HFF-Myc (cell line): ENCODE measurements around the gene EP300.
"Not testable (repeated sequence)": the region's sequence is repeated elsewhere in the genome, so short reads cannot be mapped to it uniquely, and the experiment has no call there.

Experiments
- DNase-seq: peaks from one replicate; pipeline ENCODE4 v3.0.0-alpha.2; 2011; ENCODE audit warnings: low read depth; ENCODE audit errors: extremely low read depth
- H3K4me3 ChIP-seq: replicated peaks from 2 replicates; pipeline ENCODE4 v1.5.1; 2011; ENCODE audit warnings: low read depth, mild to moderate bottlenecking, control low read depth, low read length
- CTCF ChIP-seq: IDR thresholded peaks from 2 replicates; pipeline ENCODE4 v1.5.1; 2012; ENCODE audit warnings: mild to moderate bottlenecking, low read depth, low read length, control low read depth; ENCODE audit errors: missing control alignments

The EP300 gene

GRCh38 chr22:41092023-41092817 lies at the start of gene EP300:
Gene EP300 (plus strand): TSS chr22:41092592. CDS start chr22:41093005, 413 bp downstream.
- DNase-seq = no peak
- H3K4me3 ChIP-seq = peak within 1 kb of the TSS; percentile 78
- no peak for TF ChIP-seq CTCF

DNA sequence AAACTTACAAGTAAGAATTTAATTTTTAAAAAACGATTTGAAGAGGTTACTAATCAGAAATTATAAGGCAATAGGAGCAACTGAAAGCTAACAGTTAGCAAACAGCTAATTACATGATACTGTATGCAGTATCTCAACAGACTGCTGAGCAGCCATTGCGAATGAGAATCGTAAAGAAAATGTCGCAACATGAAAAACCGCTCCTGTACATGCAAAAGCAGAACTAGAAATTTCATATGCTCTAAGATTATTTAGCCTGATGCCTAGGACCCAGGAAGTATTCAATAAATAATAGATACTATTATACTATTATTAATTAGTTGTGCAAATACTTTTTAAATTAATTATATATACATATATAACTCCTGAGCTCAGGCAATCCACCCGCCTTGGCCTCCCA lies 48.7 kb upstream of the EP300 start:
- no peak overlapping the region for H3K4me3 ChIP-seq
- no peak for TF ChIP-seq CTCF
- no peak for DNase-seq

- not testable (repeated sequence) for DNase-seq, H3K4me3 ChIP-seq
Observed at GRCh38 chr22:41045575-41045974, 46.8 kb upstream of the EP300 start.

GRCh38 chr22:41047801-41048211 lies 44.6 kb upstream of the EP300 start:
- no peak for TF ChIP-seq CTCF
- H3K4me3 ChIP-seq = no peak overlapping the region
- no peak for DNase-seq

DNA sequence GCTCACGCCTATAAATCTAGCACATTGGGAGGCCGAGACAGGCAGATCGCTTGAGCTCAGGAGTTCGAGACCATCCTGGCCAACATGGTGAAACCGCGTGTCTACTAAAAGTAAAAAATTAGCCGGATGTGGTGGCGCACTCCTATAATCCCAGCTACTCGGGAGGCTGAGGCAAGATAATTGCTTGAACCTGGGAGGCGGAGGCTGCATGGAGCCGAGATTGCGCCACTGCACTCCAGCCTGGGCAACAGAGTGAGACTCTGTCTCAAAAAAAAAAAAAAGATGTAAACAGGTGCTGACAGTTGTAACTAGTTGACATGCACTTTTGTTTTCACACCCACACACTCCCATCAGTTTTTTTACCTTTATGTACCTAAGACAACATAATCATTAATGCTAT lies 44.0 kb upstream of the EP300 start:
- not testable (repeated sequence) for H3K4me3 ChIP-seq, DNase-seq

DNA sequence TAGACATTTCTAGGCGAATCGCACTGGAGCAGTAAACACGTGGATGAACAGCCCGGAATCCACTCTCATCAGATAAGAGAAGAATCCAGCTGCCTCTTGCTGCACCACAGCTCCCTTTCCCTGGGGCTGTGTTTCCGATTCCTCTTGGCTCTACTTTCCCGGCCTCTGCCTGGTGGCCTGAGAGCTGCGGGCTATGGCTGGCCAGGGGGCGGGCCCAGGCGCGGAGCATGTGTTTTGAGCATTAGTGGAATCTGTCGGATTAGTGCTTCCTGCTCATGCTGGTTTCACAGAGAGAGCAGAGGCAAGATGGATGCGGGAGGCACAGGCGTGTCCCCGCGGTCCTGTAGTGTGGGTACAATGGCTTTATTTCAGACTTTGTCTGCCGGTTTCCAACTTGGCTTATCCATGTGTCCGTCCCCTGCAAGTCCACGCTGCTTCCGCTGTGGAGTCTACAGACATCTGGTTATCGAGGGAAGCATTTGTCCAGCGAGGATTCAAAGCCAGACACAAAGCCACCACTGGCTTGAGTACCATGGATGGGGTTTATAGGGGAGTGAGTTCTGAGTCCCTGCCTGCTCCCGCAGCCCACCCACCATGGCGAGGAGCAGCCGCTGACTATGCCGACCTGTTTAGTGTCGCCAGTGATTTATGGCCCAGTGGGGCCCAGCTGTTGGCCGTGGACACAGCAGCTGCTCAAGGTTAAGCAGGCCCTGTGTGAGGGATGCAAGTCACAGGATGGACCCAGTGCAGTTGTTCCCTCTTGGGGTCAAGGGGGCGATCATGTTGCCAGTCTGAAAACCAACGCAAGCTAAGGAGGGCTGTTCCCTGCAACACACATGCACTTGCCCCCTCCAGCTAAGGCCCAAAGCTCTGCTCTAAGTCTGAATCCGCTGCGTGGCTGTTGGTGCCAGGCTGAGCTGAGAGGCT lies 43.3 kb upstream of the EP300 start:
- no peak overlapping the region for H3K4me3 ChIP-seq
- peak; percentile 57 for DNase-seq
- no peak for TF ChIP-seq CTCF

GRCh38 chr22:41049795-41050194 lies 42.6 kb upstream of the EP300 start:
- not testable (repeated sequence) for H3K4me3 ChIP-seq, DNase-seq

DNA sequence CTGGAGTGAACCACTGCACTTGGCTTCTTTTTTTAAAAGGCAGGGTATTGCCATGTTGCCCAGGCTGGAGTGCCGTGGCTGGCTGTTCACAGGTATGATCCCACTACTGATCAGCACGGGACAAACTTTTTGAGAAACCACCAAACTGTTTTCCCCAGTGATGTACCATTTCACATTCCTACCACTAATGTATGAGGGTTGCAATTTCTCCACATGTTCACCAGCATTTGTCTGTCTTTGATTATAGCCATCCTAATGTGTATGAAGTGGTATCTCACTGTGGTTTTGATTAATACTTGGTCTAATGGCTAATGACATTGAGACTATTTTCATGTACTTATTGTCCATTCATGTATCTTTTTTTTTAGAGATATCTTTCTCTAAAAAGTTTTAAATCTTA lies 41.5 kb upstream of the EP300 start:
- no peak overlapping the region for H3K4me3 ChIP-seq
- DNase-seq = peak; percentile 64
- TF ChIP-seq CTCF = peak; percentile 26
